Measurements from ENCODE around the gene MIPEP.

The MIPEP gene

GRCh38 chr13:23707674-23708073 lies 181.5 kb downstream of the MIPEP start:
- DNase-seq, result no peak

GRCh38 chr13:23705583-23705982 lies 183.6 kb downstream of the MIPEP start:
- DNase-seq, result no peak

- no peak for DNase-seq
Measured at GRCh38 chr13:23703246-23703860, 185.8 kb downstream of the MIPEP start.

- no peak for DNase-seq
Measured at GRCh38 chr13:23701636-23702035, 187.6 kb downstream of the MIPEP start.

GRCh38 chr13:23701186-23701585 lies 188.0 kb downstream of the MIPEP start:
- no peak for DNase-seq

- no peak for DNase-seq
Measured at GRCh38 chr13:23699271-23699670, 189.9 kb downstream of the MIPEP start.

GRCh38 chr13:23697772-23698313 lies 191.4 kb downstream of the MIPEP start:
- DNase-seq, result no peak

GRCh38 chr13:23696610-23697009 lies 192.6 kb downstream of the MIPEP start:
- no peak for DNase-seq

GRCh38 chr13:23695711-23696464 lies 193.3 kb downstream of the MIPEP start:
- DNase-seq, result peak; percentile 66

- DNase-seq, result no peak
Measured at GRCh38 chr13:23695196-23695595, 194.0 kb downstream of the MIPEP start.

- DNase-seq, result no peak
Measured at GRCh38 chr13:23692816-23693215, 196.4 kb downstream of the MIPEP start.

GRCh38 chr13:23690668-23691067 lies 198.5 kb downstream of the MIPEP start:
- no peak for DNase-seq

GRCh38 chr13:23688336-23688735 lies 200.9 kb downstream of the MIPEP start:
- DNase-seq, result no peak

- DNase-seq, result no peak
Measured at GRCh38 chr13:23687614-23688013, 201.6 kb downstream of the MIPEP start.

GRCh38 chr13:23686948-23687347 lies 202.3 kb downstream of the MIPEP start:
- DNase-seq, result no peak

- no peak for DNase-seq
Measured at GRCh38 chr13:23685416-23685815, 203.8 kb downstream of the MIPEP start.

- no peak for DNase-seq
Measured at GRCh38 chr13:23684647-23685046, 204.6 kb downstream of the MIPEP start.

GRCh38 chr13:23683084-23683483 lies 206.1 kb downstream of the MIPEP start:
- DNase-seq, result no peak

GRCh38 chr13:23680845-23681669 lies 208.1 kb downstream of the MIPEP start:
- no peak for DNase-seq

Data from stimulated activated CD8-positive, alpha-beta memory T cell treated with anti-CD3 and anti-CD28 coated beads, Interleukin-4, amount 100 ng/mL, for 48 hours (primary cell).